ENCODE measurements around the gene SECTM1.
"Not testable (repeated sequence)": the region's sequence is repeated elsewhere in the genome, so short reads cannot be mapped to it uniquely, and the experiment has no call there.

Gene SECTM1

DNA sequence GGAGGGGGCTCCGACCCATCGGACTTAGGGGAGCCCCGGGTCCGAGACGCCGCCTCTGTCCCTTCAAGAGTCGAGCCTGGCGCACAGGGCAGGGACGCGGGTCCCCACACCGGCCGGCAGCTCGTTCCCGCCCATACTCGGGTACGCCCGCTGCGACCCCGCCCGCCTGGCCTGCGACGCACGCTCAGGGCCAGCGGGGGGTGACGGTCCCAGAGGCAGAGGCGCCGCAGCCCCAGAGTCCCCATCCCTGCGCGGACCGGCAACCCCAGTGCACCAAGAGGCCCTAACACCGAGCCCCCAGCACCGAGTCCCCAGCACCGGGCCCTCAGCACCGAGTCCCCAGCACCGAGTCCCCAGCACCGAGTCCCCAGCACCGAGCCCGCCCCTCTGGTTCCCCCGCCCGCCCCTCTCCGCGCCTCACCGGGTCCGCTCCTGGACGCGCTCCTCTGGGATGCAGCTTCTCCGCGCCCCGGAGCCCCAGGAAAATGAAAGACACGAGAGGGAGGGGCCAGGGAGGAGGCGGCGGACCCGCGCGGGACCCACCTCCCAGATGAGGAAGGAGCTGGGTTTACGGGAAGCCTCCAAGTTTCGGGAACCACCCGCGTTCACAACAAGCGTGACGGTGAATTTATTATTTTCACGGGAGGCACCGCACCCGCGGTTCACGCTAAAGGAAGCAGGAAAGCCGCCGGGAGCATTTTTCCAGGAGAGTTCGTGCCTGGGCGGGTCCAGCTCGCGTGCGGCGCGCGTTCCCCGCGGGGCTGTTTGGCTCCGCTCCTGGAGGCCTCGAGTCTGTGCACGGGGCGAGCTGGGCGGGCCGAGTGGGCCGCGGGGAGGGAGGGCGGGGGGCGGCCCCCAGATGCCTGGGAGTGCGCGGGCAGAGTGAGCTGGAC is at the start of gene SECTM1:
SECTM1 (minus strand) TSS at position 488 of the 893 bp plus-strand sequence. CDS start 6,526 bp downstream, outside the sequence.
- DNase-seq (ENCODE audit: low spot score): peak; percentile 80

- no peak for DNase-seq (ENCODE audit: low spot score)
These were observed 49.3 kb upstream of the SECTM1 start for GRCh38 chr17:82382933-82383255.

DNA sequence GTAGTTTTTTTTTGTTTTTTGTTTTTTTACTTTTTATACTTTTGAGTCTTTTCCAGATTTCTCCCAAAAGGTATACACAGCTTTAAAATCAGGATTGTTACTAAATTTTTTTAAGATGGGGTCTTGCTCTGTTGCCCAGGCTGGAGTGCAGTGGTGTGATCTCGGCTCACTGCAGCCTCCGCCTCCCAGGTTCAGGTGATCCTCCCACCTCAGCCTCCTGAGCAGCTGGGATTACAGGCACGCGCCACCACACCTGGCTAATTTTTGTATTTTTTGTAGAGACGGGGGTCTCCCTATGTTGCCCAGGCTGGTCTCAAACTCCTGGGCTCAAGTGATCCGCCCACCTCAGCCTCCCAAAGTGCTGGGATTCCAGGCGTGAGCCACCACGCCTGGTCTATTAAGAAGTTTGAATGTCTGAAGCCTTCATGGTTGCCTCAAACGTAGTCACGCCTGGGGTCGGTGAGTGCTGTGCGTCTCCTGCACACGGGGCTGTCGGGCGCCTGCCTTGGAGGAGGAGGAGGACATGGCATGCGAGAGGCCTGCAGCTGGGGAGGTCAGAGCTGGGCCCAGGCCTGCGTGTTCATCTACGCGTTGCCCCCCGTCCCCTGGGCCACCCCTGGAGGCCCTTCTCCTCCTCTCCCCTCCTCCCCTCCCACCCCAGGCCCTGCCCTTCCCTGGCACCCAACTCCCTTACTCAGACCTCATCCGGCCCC is 48.8 kb upstream of the SECTM1 start:
- not testable (repeated sequence) for DNase-seq (ENCODE audit: low spot score)

GRCh38 chr17:82381703-82382009 is 48.1 kb upstream of the SECTM1 start:
- not testable (repeated sequence) for DNase-seq (ENCODE audit: low spot score)

- DNase-seq (ENCODE audit: low spot score): no peak
These were observed 47.5 kb upstream of the SECTM1 start for GRCh38 chr17:82380860-82381702.

DNA sequence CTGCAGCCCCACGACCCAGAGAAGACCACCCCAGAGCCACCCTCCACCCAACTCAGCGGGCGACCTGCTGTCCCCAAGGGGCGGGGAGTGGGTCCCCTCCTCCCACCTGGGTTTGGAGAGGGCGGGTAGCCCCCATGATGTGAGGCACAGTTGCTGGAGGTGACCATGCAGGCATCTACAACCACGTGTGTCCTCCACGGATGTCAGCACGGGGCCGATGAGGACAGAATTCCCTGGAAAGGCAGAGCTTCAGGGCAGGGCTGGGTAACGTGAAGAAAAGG is 45.1 kb upstream of the SECTM1 start:
- no peak for DNase-seq (ENCODE audit: low spot score)

DNA sequence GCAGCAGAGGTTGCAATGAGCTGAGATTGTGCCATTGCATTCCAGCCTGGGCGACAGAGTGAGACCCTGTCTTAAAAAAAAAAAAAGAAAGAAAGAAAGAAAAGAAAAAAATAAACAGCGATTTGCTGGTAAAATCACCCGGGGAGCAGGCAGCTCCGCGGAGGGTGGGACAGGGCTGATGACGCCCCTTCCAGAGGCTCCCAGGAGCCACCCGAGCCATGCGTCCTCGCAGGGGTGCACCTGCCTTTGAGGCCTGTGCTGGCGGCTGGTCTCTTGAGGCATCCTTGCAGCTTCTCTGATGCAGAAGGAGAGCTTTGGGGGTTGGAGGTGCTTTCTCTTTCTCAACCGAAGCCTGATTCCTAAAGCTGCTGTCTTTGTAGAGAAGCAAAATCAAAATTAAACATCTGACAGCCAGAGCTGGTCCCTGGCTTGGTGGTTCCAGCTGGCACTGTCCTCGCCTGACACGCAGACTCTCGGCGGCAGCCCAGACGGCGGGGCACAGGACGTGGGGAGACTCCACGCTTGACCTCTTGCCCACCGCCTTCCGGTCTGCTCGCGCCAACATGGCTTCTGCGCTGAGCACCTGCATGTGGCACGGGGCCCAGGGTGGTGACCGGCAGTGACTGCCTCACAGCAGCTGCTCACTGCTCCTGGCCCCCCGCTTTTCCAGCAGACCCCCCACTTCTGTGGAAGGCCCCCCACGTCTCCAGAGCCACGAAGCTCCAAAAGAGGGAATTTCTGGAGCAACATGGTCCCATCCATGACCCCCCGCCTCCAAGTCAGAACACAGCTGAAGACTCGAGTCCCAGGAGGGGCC is 44.6 kb upstream of the SECTM1 start:
- no peak for DNase-seq (ENCODE audit: low spot score)

GRCh38 chr17:82377294-82377693 is 43.7 kb upstream of the SECTM1 start:
- not testable (repeated sequence) for DNase-seq (ENCODE audit: low spot score)

DNA sequence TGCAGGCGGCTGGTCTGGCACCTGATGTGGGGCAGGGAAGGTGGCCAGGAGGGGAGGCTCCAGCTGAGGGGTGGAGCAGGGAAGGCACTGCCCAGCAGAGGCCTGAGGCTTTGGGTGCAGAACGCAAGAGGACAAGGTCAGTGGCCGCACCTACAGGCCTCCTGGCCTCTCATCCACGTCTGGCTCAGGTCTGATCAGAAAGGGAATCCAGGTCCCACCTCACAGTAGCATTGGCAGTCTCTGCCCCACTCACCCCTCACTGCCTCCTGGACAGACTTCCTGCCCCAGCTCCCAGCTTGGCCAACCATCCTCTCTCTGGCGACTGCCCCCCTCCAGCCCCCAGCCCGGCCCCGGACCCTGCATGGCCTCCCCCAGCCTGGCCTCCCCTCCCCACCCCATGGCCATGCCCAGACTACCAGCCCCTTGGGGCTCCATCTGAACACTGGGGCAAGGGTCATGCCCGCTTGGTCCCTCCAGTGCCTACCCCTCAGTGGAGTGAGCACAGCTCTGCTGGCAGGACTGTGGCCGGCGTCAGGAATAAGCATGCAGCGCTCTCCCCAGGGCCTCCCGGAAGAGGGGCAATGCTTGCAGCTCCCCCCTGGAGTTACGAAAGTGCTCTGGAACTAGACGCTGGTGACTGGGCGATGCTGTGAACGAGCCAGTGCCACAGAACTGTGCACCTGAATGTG is 42.6 kb upstream of the SECTM1 start:
- DNase-seq (ENCODE audit: low spot score): no peak

DNA sequence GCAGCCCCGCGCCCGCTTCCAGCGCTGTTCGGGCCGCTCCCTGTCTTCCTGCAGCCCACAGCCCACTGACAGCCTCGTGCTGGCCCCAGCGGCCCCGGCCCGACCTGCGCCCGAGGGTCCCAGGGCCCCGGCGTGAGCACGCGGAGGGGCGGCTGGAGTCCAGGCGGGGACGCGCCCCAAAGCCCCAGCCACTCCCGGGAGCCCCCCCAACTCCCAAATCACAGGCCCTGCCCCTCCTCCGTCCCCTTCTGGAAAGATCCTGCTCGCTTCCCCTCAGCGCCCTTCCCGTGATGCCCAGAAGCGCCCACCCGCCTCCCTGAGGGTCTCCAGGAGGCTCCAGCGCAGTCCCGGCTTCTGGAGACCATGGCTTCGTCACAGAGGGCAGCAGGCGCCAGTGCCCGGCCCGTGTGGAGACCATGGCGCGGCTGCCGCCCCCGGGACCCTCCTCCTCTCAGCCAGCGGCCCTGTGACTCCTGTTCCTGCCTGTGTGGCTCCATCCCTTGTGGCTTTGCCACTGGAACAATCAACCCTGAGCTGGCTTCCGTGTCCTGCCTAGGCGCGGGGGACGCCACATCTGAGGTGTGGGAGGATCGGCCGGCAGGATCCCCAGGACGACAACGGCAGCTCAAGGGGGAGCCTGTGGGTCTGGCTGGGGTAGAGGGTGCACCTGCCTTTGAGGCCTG is 41.9 kb upstream of the SECTM1 start:
- no peak for DNase-seq (ENCODE audit: low spot score)

DNA sequence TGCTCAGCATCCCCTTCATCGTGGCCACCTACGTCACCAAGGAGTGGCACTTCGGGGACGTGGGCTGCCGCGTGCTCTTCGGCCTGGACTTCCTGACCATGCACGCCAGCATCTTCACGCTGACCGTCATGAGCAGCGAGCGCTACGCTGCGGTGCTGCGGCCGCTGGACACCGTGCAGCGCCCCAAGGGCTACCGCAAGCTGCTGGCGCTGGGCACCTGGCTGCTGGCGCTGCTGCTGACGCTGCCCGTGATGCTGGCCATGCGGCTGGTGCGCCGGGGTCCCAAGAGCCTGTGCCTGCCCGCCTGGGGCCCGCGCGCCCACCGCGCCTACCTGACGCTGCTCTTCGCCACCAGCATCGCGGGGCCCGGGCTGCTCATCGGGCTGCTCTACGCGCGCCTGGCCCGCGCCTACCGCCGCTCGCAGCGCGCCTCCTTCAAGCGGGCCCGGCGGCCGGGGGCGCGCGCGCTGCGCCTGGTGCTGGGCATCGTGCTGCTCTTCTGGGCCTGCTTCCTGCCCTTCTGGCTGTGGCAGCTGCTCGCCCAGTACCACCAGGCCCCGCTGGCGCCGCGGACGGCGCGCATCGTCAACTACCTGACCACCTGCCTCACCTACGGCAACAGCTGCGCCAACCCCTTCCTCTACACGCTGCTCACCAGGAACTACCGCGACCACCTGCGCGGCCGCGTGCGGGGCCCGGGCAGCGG is 41.2 kb upstream of the SECTM1 start:
- no peak for DNase-seq (ENCODE audit: low spot score)

DNA sequence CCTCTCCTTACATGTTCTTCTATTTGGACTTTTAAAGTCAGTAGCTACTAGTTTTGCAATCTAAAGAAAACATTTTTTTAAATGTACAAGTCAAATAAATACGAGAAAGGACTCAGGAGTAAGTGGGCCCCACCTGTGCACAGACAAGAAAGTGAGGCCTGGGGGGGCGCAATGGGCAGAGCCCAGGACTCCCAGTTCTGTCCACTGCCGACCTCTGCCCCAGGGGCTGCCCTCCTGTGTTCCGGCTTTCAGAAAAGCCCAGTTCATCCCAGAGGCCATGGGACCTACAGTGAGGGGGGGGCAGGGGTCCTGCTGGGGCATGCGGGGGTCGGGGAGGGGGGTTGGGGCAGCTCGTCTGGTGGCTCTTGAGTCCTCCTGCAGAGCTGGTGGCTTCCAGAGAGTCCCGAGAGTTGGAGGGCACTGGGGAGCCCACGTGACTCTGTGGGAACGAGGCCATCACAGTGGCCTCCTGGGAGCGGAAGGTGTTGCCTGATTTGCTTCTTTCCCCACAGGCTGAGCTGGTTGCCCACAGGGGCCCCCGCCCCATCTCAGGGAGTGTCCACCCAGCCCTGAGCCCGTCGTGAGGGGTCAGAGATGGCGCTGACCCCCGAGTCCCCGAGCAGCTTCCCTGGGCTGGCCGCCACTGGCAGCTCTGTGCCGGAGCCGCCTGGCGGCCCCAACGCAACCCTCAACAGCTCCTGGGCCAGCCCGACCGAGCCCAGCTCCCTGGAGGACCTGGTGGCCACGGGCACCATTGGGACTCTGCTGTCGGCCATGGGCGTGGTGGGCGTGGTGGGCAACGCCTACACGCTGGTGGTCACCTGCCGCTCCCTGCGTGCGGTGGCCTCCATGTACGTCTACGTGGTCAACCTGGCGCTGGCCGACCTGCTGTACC is 40.4 kb upstream of the SECTM1 start:
- DNase-seq (ENCODE audit: low spot score): no peak

GRCh38 chr17:82373072-82373452 is 39.5 kb upstream of the SECTM1 start:
- DNase-seq (ENCODE audit: low spot score): not testable (repeated sequence)

- DNase-seq (ENCODE audit: low spot score): no peak
These were observed 38.9 kb upstream of the SECTM1 start for GRCh38 chr17:82372249-82373071.

DNA sequence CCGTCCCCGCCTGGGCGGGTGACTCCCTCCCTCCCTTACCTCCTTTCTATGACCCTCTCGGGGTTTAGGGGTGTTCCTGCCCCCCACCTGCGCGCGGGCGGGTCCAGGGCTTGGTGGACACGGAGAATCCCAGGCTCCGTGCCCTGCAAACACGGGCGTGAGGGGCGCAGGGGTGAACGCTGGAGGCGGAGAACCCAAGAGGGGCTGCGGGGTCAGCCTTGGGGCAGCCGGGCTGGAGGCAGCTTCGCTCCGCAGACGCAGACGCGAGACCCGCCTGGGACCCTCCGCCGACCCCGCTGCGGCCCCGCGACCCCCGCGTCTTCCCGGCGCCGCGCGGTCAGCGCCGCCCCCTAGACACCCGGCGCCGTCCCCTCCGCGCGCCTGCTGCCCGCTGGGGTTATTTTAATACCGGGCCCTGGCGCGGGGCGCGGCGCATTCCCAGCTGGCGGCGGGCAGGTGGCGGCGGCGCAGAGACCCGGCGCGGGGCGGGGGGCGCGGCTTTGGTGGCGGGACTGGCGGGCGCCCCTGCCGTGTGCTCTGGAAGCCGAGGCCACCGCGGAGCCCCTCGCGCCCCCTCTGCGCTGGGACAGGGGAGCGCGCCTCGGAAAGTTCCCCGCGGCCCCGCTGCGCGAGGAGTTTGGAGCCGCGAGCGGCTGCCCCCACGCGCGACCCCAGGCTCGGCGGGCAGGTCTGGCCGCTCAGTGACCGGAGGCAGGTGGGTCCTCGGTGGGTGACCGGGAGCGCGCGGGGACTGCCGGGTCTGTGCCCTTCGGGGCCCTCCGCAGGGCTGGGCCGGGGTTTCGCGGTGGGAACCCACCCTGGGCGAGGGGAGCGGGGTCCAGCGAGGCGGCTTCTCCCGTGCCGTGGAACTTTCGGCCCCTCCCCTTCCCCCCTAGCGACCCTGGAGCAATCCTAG is 38.0 kb upstream of the SECTM1 start, which contains the start of gene UTS2R:
UTS2R (plus strand) TSS at position 433 of the 916 bp plus-strand sequence. CDS start 2,560 bp downstream, outside the sequence.
- DNase-seq (ENCODE audit: low spot score): no peak

GRCh38 chr17:82370471-82371332 is 37.1 kb upstream of the SECTM1 start:
- peak; percentile 45 for DNase-seq (ENCODE audit: low spot score)
